Measurements from ENCODE around the gene HDAC11. TPM values are rescaled to one million over a fixed set of nuclear protein-coding genes. Genes with fewer than 3 reads are reported as not detected.
A peak's percentile ranks its signal among the peaks of the same experiment; 100 is the strongest.

The HDAC11 gene
- total RNA-seq, 1 experiment from 2014 or later, result 11.8 TPM

DNA sequence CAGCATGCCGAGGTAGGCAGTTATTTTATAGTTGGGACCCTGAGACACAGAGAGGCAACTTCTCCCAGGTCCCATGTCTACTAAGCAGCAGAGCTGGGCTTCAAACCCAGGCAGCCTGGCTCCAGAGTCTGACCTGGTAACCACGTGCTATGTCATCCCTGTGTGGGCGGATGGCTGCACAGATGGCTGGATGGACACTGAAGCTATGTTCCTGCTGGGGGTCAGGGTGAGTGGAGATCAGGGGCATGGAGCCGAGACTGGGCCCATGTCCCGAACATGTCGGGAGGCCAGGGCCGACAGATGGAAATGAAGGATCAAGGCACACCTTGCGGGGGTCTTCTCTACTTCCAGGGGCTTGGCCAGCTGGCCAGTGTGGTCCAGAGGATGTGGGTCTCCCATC is 59.6 kb downstream of the HDAC11 start:
- BruUV-seq (replicated peaks), result no TSS peak
- peaks cover 17% of the 10 kb centered on the region for H3K36me3 Mint-ChIP-seq (ENCODE audit: insufficient read depth, unreplicated experiment)
- no peak for DNase-seq
- H3K4me3 Mint-ChIP-seq (ENCODE audit: low read depth, unreplicated experiment), result no peak overlapping the region
- peaks cover 4% of the 10 kb centered on the region for H3K9me3 Mint-ChIP-seq (ENCODE audit: low read depth, unreplicated experiment)
- CTCF ChIA-PET, result interaction anchor here (0.6 kb wide), 1 partner anchor 691 kb away, joined by 4 read pairs; no protein-coding TSS in a partner anchor
- peak overlapping the region; percentile 92 for H3K27ac Mint-ChIP-seq (ENCODE audit: unreplicated experiment)
- H3K27me3 Mint-ChIP-seq (ENCODE audit: unreplicated experiment), result no peaks in the 10 kb centered on the region
- H3K4me1 Mint-ChIP-seq (ENCODE audit: low read depth, unreplicated experiment), result peaks cover 35% of the 10 kb centered on the region
- TF ChIP-seq, protein P1, sequence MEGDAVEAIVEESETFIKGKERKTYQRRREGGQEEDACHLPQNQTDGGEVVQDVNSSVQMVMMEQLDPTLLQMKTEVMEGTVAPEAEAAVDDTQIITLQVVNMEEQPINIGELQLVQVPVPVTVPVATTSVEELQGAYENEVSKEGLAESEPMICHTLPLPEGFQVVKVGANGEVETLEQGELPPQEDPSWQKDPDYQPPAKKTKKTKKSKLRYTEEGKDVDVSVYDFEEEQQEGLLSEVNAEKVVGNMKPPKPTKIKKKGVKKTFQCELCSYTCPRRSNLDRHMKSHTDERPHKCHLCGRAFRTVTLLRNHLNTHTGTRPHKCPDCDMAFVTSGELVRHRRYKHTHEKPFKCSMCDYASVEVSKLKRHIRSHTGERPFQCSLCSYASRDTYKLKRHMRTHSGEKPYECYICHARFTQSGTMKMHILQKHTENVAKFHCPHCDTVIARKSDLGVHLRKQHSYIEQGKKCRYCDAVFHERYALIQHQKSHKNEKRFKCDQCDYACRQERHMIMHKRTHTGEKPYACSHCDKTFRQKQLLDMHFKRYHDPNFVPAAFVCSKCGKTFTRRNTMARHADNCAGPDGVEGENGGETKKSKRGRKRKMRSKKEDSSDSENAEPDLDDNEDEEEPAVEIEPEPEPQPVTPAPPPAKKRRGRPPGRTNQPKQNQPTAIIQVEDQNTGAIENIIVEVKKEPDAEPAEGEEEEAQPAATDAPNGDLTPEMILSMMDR (IDR thresholded peaks at IDR 0.05; ENCODE audit: unreplicated experiment), result no peak
- intact Hi-C loops (cut with micrococcal nuclease; ENCODE audit: unreplicated experiment), result loop anchor here (2.0 kb wide), 1 partner anchor 15 kb away; no protein-coding TSS in a partner anchor

DNA sequence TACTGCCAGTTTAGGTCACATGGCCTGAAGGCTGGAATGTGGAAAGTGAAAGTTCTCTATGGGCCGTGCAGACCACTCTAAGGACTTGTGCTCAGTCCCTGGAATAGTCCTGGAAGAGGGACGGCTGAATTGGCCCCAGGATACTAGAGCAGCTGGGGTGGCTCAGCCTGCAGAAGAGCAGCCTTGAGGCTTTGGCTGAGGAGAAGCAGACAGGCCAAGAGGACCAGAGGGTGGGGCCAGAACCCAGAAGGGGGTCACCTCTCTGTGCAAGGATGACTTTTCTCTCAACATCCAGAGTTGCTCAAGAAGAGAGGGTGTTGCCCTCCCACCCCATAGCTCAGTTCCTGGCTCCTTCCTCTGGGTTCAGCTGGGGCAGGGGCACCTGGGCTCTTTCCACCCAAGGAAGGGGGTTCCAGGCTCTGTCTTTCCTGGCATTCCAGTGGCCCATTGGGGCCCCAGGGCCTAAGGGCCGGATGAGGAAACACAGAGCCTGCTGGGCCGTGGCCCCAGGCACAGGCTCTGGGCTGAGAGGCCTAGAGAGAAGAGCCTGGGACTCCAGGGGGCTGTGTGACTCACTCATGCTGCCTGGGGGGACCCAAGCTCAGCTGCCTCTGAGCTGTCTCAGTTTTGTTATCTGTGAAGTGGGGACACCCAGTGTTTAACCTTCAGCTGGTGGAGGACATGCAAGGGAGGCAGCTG is 60.3 kb downstream of the HDAC11 start:
- no TSS peak for BruUV-seq (replicated peaks)
- Mint-ChIP-seq H3K27me3 (ENCODE audit: unreplicated experiment) (no peaks in the 10 kb centered on the region), H3K4me3 (ENCODE audit: low read depth, unreplicated experiment) (no peak overlapping the region), H3K9me3 (ENCODE audit: low read depth, unreplicated experiment) (peaks cover 4% of the 10 kb centered on the region), H3K27ac (ENCODE audit: unreplicated experiment) (no peak overlapping the region), H3K4me1 (ENCODE audit: low read depth, unreplicated experiment) (peaks cover 35% of the 10 kb centered on the region), H3K36me3 (ENCODE audit: insufficient read depth, unreplicated experiment) (peaks cover 17% of the 10 kb centered on the region)
- intact Hi-C loops (cut with micrococcal nuclease; ENCODE audit: unreplicated experiment), result no loop called here
- TF ChIP-seq, protein P1 (IDR thresholded peaks at IDR 0.05; ENCODE audit: unreplicated experiment), result no peak
- CTCF ChIA-PET, result no interaction called here
- DNase-seq, result no peak

DNA sequence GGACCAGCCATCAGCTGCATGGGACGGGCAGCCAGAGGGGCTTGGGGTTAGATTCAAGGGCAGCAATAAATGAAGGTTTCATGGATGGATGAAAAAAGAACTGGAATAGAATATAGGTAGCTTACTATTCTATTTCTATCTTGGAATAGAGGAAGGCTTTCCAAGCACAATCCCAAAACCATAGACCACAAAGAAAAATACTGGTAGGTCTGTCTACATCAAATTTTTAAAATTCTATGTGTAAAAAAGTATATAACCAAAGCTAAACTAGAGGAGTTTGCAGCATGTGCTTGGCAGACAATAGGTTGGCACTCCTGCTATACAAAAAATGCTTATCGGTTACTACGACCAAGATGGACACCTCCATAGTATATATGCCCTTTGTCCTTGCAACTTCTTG is 61.6 kb downstream of the HDAC11 start:
- peaks cover 28% of the 10 kb centered on the region for H3K4me1 Mint-ChIP-seq (ENCODE audit: low read depth, unreplicated experiment)
- intact Hi-C loops (cut with micrococcal nuclease; ENCODE audit: unreplicated experiment), result no loop called here
- H3K27me3 Mint-ChIP-seq (ENCODE audit: unreplicated experiment), result no peaks in the 10 kb centered on the region
- no peak overlapping the region for H3K27ac Mint-ChIP-seq (ENCODE audit: unreplicated experiment)
- TF ChIP-seq, protein P1 (IDR thresholded peaks at IDR 0.05; ENCODE audit: unreplicated experiment), result no peak
- no peak overlapping the region for H3K4me3 Mint-ChIP-seq (ENCODE audit: low read depth, unreplicated experiment)
- peaks cover 15% of the 10 kb centered on the region for H3K36me3 Mint-ChIP-seq (ENCODE audit: insufficient read depth, unreplicated experiment)
- DNase-seq, result no peak
- no TSS peak for BruUV-seq (replicated peaks)
- CTCF ChIA-PET, result no interaction called here
- peaks cover 4% of the 10 kb centered on the region for H3K9me3 Mint-ChIP-seq (ENCODE audit: low read depth, unreplicated experiment)

DNA sequence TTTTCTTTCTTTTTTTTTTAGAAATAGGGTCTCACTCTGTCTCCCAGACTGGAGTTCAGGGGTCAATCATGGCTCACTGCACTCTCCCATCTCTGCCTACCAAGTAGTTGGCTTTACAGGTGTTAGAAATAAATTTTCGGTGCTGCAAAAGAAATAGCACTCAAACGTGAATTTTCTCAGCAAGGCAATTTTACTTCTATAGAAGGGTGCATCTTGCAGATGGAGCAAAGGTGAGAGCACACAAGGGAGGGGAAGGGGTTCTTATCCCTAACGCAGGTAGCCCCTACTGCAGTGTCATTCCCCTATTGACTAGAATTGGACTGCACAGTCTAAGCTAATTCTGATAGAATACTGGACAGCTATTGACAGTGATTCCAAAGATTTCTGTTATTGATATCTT is 62.0 kb downstream of the HDAC11 start:
- H3K36me3 Mint-ChIP-seq (ENCODE audit: insufficient read depth, unreplicated experiment), result peaks cover 12% of the 10 kb centered on the region
- intact Hi-C loops (cut with micrococcal nuclease; ENCODE audit: unreplicated experiment), result no loop called here
- no peaks in the 10 kb centered on the region for H3K27me3 Mint-ChIP-seq (ENCODE audit: unreplicated experiment)
- no peak overlapping the region for H3K4me3 Mint-ChIP-seq (ENCODE audit: low read depth, unreplicated experiment)
- H3K27ac Mint-ChIP-seq (ENCODE audit: unreplicated experiment), result no peak overlapping the region
- TF ChIP-seq, protein P1 (IDR thresholded peaks at IDR 0.05; ENCODE audit: unreplicated experiment), result no peak
- no TSS peak for BruUV-seq (replicated peaks)
- peaks cover 4% of the 10 kb centered on the region for H3K9me3 Mint-ChIP-seq (ENCODE audit: low read depth, unreplicated experiment)
- no peak for DNase-seq
- H3K4me1 Mint-ChIP-seq (ENCODE audit: low read depth, unreplicated experiment), result peaks cover 24% of the 10 kb centered on the region
- CTCF ChIA-PET, result no interaction called here

All from Calu3 (cell line).